ENCODE results near the gene HELQ. TPM values are rescaled to one million over a fixed set of nuclear protein-coding genes. Genes with fewer than 3 reads are reported as not detected.
"Not testable (repeated sequence)": the region's sequence is repeated elsewhere in the genome, so short reads cannot be mapped to it uniquely, and the experiment has no call there.

The HELQ gene
- total RNA-seq, 4 donors from 2014 or later = 17.9 to 48.7 (median 25.2) TPM

- H3K4me1 ChIP-seq = no peaks in the 10 kb centered on the region
- no peak overlapping the region for H3K27ac ChIP-seq
- H3K4me3 ChIP-seq = no peak overlapping the region
- no peaks in the 10 kb centered on the region for H3K36me3 ChIP-seq
- TF ChIP-seq CTCF (IDR thresholded peaks at IDR 0.05) = no peak
- no peak for TF ChIP-seq POLR2A (IDR thresholded peaks at IDR 0.05)
- H3K27me3 ChIP-seq = no peaks in the 10 kb centered on the region
- H3K9me3 ChIP-seq = no peaks in the 10 kb centered on the region
- DNase-seq = no peak
- intact Hi-C loops (cut with DNase I; ENCODE audit: low total_unique reads) = no loop called here
Observed at GRCh38 chr4:83405844-83406816, 49.5 kb downstream of the HELQ start.

- H3K27me3 ChIP-seq; intact Hi-C loops (cut with DNase I; ENCODE audit: low total_unique reads); H3K27ac ChIP-seq; DNase-seq; H3K9me3 ChIP-seq; H3K4me3 ChIP-seq; H3K36me3 ChIP-seq; H3K4me1 ChIP-seq: not testable (repeated sequence)
Observed at GRCh38 chr4:83398158-83398557, 57.5 kb downstream of the HELQ start.

- intact Hi-C loops (cut with DNase I; ENCODE audit: low total_unique reads) = no loop called here
- no peak for DNase-seq
- no peaks in the 10 kb centered on the region for H3K9me3 ChIP-seq
- H3K27ac ChIP-seq = no peak overlapping the region
- no peaks in the 10 kb centered on the region for H3K27me3 ChIP-seq
- no peak overlapping the region for H3K4me3 ChIP-seq
- no peak for TF ChIP-seq POLR2A (IDR thresholded peaks at IDR 0.05)
- TF ChIP-seq CTCF (IDR thresholded peaks at IDR 0.05) = no peak
- H3K4me1 ChIP-seq = peaks cover 0 to 4% of the 10 kb centered on the region in 2 donors
- H3K36me3 ChIP-seq = no peaks in the 10 kb centered on the region
Observed at GRCh38 chr4:83393908-83394307, 61.7 kb downstream of the HELQ start.

GRCh38 chr4:83392562-83392961, 63.1 kb downstream of the HELQ start:
- intact Hi-C loops (cut with DNase I; ENCODE audit: low total_unique reads) = no loop called here
- Histone ChIP-seq H3K27me3 (no peaks in the 10 kb centered on the region), H3K4me3 (no peak overlapping the region), H3K4me1 (peaks cover 0 to 4% of the 10 kb centered on the region in 2 donors), H3K36me3 (no peaks in the 10 kb centered on the region), H3K27ac (no peak overlapping the region), H3K9me3 (no peaks in the 10 kb centered on the region)
- TF ChIP-seq CTCF (IDR thresholded peaks at IDR 0.05) = no peak
- TF ChIP-seq POLR2A (IDR thresholded peaks at IDR 0.05) = no peak
- DNase-seq = no peak

- TF ChIP-seq CTCF (IDR thresholded peaks at IDR 0.05) (no peak), POLR2A (IDR thresholded peaks at IDR 0.05) (no peak)
- H3K4me1 ChIP-seq = peaks cover 0 to 4% of the 10 kb centered on the region in 2 donors
- intact Hi-C loops (cut with DNase I; ENCODE audit: low total_unique reads) = no loop called here
- no peak overlapping the region for H3K4me3 ChIP-seq
- no peaks in the 10 kb centered on the region for H3K9me3 ChIP-seq
- DNase-seq = no peak
- no peaks in the 10 kb centered on the region for H3K27me3 ChIP-seq
- no peak overlapping the region for H3K27ac ChIP-seq
- no peaks in the 10 kb centered on the region for H3K36me3 ChIP-seq
Observed at GRCh38 chr4:83390944-83391343, 64.7 kb downstream of the HELQ start.
